Iris pigment epithelial cell (primary cell): ENCODE results near the gene SMAP1.

Experiments
- DNase-seq: peaks from one replicate; pipeline ENCODE4 v3.0.0-alpha.2; 2011; ENCODE audit warnings: low read depth

The SMAP1 gene

GRCh38 chr6:70900047-70900446 lies 232.4 kb downstream of the SMAP1 start:
- no peak for DNase-seq

GRCh38 chr6:70901324-70901723 lies 233.6 kb downstream of the SMAP1 start:
- peak; percentile 3 for DNase-seq

GRCh38 chr6:70903665-70904452 lies 236.2 kb downstream of the SMAP1 start:
- no peak for DNase-seq

GRCh38 chr6:70905742-70906141 lies 238.1 kb downstream of the SMAP1 start:
- DNase-seq = no peak
